ENCODE measurements around the gene NDUFAF5. TPM values are rescaled to one million over a fixed set of nuclear protein-coding genes. Genes with fewer than 3 reads are reported as not detected.

NDUFAF5 gene
- total RNA-seq, 4 donors from 2014 or later = 11.2 to 32.1 (median 21.2) TPM

GRCh38 chr20:13809855-13810254 is 25.0 kb downstream of the NDUFAF5 start:
- Histone ChIP-seq H3K4me1 (no peaks in the 10 kb centered on the region), H3K27ac (no peak overlapping the region), H3K27me3 (no peaks in the 10 kb centered on the region), H3K36me3 (peaks cover 0 to 99% (median 36%) of the 10 kb centered on the region in 3 donors), H3K9me3 (no peaks in the 10 kb centered on the region), H3K4me3 (no peak overlapping the region)
- no peak for DNase-seq (ENCODE audit: low spot score in 2 of 2)
- TF ChIP-seq CTCF (IDR thresholded peaks at IDR 0.05) = no peak
- no peak for TF ChIP-seq POLR2A (IDR thresholded peaks at IDR 0.05)
- no peak for TF ChIP-seq EP300 (IDR thresholded peaks at IDR 0.05)
- 91 to 93% methylated on average over 3 of the region's 3 CpGs for WGBS, 2 donors

- H3K36me3 ChIP-seq = peaks cover 0 to 98% (median 36%) of the 10 kb centered on the region in 3 donors
- H3K9me3 ChIP-seq = no peaks in the 10 kb centered on the region
- H3K27ac ChIP-seq = no peak overlapping the region
- DNase-seq (ENCODE audit: low spot score in 2 of 2) = no peak
- no peaks in the 10 kb centered on the region for H3K27me3 ChIP-seq
- H3K4me1 ChIP-seq = no peaks in the 10 kb centered on the region
- TF ChIP-seq CTCF (IDR thresholded peaks at IDR 0.05) (no peak), POLR2A (IDR thresholded peaks at IDR 0.05) (no peak), EP300 (IDR thresholded peaks at IDR 0.05) (no peak)
- no peak overlapping the region for H3K4me3 ChIP-seq
These were observed 25.6 kb downstream of the NDUFAF5 start for GRCh38 chr20:13810446-13810845.

GRCh38 chr20:13813910-13814309 is 29.1 kb downstream of the NDUFAF5 start:
- Histone ChIP-seq H3K27ac (no peak overlapping the region), H3K27me3 (no peaks in the 10 kb centered on the region), H3K36me3 (peaks cover 0 to 94% (median 35%) of the 10 kb centered on the region in 3 donors), H3K4me1 (no peaks in the 10 kb centered on the region), H3K4me3 (no peak overlapping the region), H3K9me3 (no peaks in the 10 kb centered on the region)
- TF ChIP-seq EP300 (IDR thresholded peaks at IDR 0.05) (no peak), CTCF (IDR thresholded peaks at IDR 0.05) (no peak), POLR2A (IDR thresholded peaks at IDR 0.05) (no peak)
- DNase-seq (ENCODE audit: low spot score in 2 of 2) = no peak
- 63 to 71% methylated on average over 3 of the region's 3 CpGs for WGBS, 2 donors

GRCh38 chr20:13814672-13815071 is 29.8 kb downstream of the NDUFAF5 start:
- TF ChIP-seq CTCF (IDR thresholded peaks at IDR 0.05) (no peak), EP300 (IDR thresholded peaks at IDR 0.05) (no peak), POLR2A (IDR thresholded peaks at IDR 0.05) (no peak)
- no peak for DNase-seq (ENCODE audit: low spot score in 2 of 2)
- no peak overlapping the region for H3K4me3 ChIP-seq
- no peak overlapping the region for H3K27ac ChIP-seq
- H3K36me3 ChIP-seq = peaks cover 0 to 87% (median 28%) of the 10 kb centered on the region in 3 donors
- 83 to 88% methylated on average over 4 of the region's 4 CpGs for WGBS, 2 donors
- H3K27me3 ChIP-seq = no peaks in the 10 kb centered on the region
- no peaks in the 10 kb centered on the region for H3K9me3 ChIP-seq
- H3K4me1 ChIP-seq = no peaks in the 10 kb centered on the region

GRCh38 chr20:13816757-13817156 is 31.9 kb downstream of the NDUFAF5 start:
- no peaks in the 10 kb centered on the region for H3K27me3 ChIP-seq
- no peak for DNase-seq (ENCODE audit: low spot score in 2 of 2)
- WGBS, 2 donors = 73 to 80% methylated on average over 3 of the region's 3 CpGs
- no peaks in the 10 kb centered on the region for H3K4me1 ChIP-seq
- H3K9me3 ChIP-seq = peaks cover 0 to 6% (median 0%) of the 10 kb centered on the region in 4 donors
- TF ChIP-seq EP300 (IDR thresholded peaks at IDR 0.05) (no peak), POLR2A (IDR thresholded peaks at IDR 0.05) (no peak), CTCF (IDR thresholded peaks at IDR 0.05) (no peak)
- no peak overlapping the region for H3K4me3 ChIP-seq
- peaks cover 0 to 74% (median 12%) of the 10 kb centered on the region in 3 donors for H3K36me3 ChIP-seq
- H3K27ac ChIP-seq = no peak overlapping the region

Data from tibial nerve (tissue), 4 donors.